Endothelial cell of umbilical vein (primary cell): ENCODE results near the gene RANBP1.

ENCODE experiments used
- EZH2 ChIP-seq: IDR thresholded peaks from 2 replicates; pipeline ENCODE4 v1.6.1; 2012; ENCODE audit warnings: borderline replicate concordance, low read depth, mild to moderate bottlenecking, moderate library complexity, low read length, inconsistent platforms; ENCODE audit not compliant: severe bottlenecking
- TF ChIP-seq, protein P1 (sequence below), 2 donors: IDR thresholded peaks; 1 replicate in 1 of 2; 2 replicates in 1 of 2; pipeline ENCODE4 v1.5.1; 2011; ENCODE audit warnings: low read length in 2 of 2, mild to moderate bottlenecking in 2 of 2, moderate library complexity in 2 of 2, control low read depth in 1 of 2, inconsistent platforms in 1 of 2, low read depth in 1 of 2; ENCODE audit not compliant: insufficient read depth in 1 of 2; ENCODE audit errors: extremely low read depth in 1 of 2

DNA sequence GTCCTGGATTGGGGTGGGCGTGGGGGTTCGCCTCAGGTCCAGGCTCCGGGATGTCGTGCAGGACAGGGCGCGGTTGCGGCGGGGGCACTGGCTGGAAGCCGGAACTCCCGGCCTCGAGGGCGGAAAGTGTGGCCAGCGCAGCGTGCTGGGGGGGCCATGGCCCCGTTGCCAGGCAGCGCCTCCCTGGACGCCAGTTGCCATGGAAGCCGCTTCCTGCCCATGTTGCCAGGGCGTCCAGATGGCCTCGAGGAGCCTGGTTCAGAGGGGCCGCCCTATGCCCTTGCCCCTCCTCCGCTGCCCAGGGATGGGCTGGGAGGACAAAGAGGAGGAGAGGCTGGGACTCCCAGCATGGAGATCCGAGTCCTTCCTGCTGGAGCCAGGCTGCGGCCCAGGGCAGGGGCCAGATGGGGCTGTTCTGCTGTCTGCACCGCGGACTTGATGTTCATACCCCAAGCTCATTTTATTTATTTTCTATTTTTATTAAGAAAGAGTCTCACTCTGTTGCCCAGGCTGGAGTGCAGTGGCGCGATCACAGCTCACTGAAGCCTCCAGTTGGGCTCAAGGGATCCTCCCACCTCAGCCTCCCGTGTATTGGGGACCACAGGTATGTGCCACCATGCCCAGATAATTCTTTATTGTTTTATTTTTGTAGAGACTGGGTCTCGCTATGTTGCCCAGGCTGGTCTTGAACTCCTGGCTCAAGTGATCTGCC, 39.6 kb downstream of the RANBP1 start:
- TF ChIP-seq, protein P1, sequence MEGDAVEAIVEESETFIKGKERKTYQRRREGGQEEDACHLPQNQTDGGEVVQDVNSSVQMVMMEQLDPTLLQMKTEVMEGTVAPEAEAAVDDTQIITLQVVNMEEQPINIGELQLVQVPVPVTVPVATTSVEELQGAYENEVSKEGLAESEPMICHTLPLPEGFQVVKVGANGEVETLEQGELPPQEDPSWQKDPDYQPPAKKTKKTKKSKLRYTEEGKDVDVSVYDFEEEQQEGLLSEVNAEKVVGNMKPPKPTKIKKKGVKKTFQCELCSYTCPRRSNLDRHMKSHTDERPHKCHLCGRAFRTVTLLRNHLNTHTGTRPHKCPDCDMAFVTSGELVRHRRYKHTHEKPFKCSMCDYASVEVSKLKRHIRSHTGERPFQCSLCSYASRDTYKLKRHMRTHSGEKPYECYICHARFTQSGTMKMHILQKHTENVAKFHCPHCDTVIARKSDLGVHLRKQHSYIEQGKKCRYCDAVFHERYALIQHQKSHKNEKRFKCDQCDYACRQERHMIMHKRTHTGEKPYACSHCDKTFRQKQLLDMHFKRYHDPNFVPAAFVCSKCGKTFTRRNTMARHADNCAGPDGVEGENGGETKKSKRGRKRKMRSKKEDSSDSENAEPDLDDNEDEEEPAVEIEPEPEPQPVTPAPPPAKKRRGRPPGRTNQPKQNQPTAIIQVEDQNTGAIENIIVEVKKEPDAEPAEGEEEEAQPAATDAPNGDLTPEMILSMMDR (IDR thresholded peaks at IDR 0.05; ENCODE audit: extremely low read depth in 1 of 2, insufficient read depth in 1 of 2, low read depth in 1 of 2, low read length in 2 of 2), result no peak
- TF ChIP-seq EZH2, result no peak
